Neutrophil (primary cell): ENCODE results near the gene MIS18BP1.

Source experiments
- H3K27ac ChIP-seq: fragments of 200-600 bp; sonication (generic); 2 replicates; pipeline ENCODE4 v1.5.1; 2016; ENCODE audit warnings: mild to moderate bottlenecking, moderate library complexity
- H3K27me3 ChIP-seq: fragments of 200-600 bp; sonication (generic); 2 replicates; pipeline ENCODE4 v1.6.0; 2016; ENCODE audit warnings: mild to moderate bottlenecking
- H3K36me3 ChIP-seq: fragments of 200-600 bp; sonication (generic); 2 replicates; pipeline ENCODE4 v1.5.1; 2017
- H3K4me1 ChIP-seq, 2 experiments: fragments of 200-600 bp in 1 of 2; sonication (generic) in 1 of 2; 1 replicate in 1 of 2; 2 replicates in 1 of 2; pipeline versions ENCODE4 v1.5.1 to v1.6.1; 2013 to 2016; ENCODE audit warnings: low read depth in 1 of 2, low read length in 1 of 2, mild to moderate bottlenecking in 1 of 2, moderate library complexity in 1 of 2; ENCODE audit not compliant: control insufficient read depth in 1 of 2, insufficient read depth in 1 of 2
- H3K4me3 ChIP-seq, 2 experiments: fragments of 200-600 bp in 1 of 2; sonication (generic) in 1 of 2; 1 replicate in 1 of 2; 2 replicates in 1 of 2; pipeline ENCODE4 v1.5.1; 2013 to 2016; ENCODE audit warnings: low read depth in 1 of 2, low read length in 1 of 2, mild to moderate bottlenecking in 1 of 2, moderate library complexity in 1 of 2
- H3K9me3 ChIP-seq: fragments of 200-600 bp; sonication (generic); 2 replicates; pipeline ENCODE4 v1.5.1; 2016
- CTCF ChIP-seq: fragments of 200-600 bp; sonication (generic); IDR thresholded peaks from 2 replicates; pipeline ENCODE4 v1.5.1; 2016; ENCODE audit warnings: antibody characterized with exemption

MIS18BP1 gene

GRCh38 chr14:45212231-45212630, 40.8 kb downstream of the MIS18BP1 start:
- no peak for TF ChIP-seq CTCF
- H3K9me3 ChIP-seq, result no peaks in the 10 kb centered on the region
- peaks cover 85% of the 10 kb centered on the region for H3K36me3 ChIP-seq
- H3K27ac ChIP-seq, result no peak overlapping the region
- H3K4me1 ChIP-seq, result no peaks in the 10 kb centered on the region
- H3K27me3 ChIP-seq, result no peaks in the 10 kb centered on the region
- no peak overlapping the region for H3K4me3 ChIP-seq

GRCh38 chr14:45211295-45211694, 41.7 kb downstream of the MIS18BP1 start:
- H3K36me3 ChIP-seq, result peaks cover 85% of the 10 kb centered on the region
- no peaks in the 10 kb centered on the region for H3K9me3 ChIP-seq
- no peaks in the 10 kb centered on the region for H3K4me1 ChIP-seq
- no peak for TF ChIP-seq CTCF
- H3K27ac ChIP-seq, result no peak overlapping the region
- no peak overlapping the region for H3K4me3 ChIP-seq
- H3K27me3 ChIP-seq, result no peaks in the 10 kb centered on the region

GRCh38 chr14:45210159-45210558, 42.8 kb downstream of the MIS18BP1 start:
- H3K36me3 ChIP-seq, result peaks cover 84% of the 10 kb centered on the region
- TF ChIP-seq CTCF, result no peak

GRCh38 chr14:45204241-45204640, 48.8 kb downstream of the MIS18BP1 start:
- Histone ChIP-seq H3K9me3 (no peaks in the 10 kb centered on the region), H3K27me3 (no peaks in the 10 kb centered on the region), H3K36me3 (peaks cover 76% of the 10 kb centered on the region), H3K27ac (no peak overlapping the region), H3K4me1 (no peaks in the 10 kb centered on the region), H3K4me3 (no peak overlapping the region)
- TF ChIP-seq CTCF, result no peak

More at GRCh38 chr14:45210159-45210558, 42.8 kb downstream of the MIS18BP1 start:
- no peaks in the 10 kb centered on the region for H3K4me1 ChIP-seq
- H3K9me3 ChIP-seq, result no peaks in the 10 kb centered on the region
- H3K27ac ChIP-seq, result no peak overlapping the region
- no peak overlapping the region for H3K4me3 ChIP-seq
- no peaks in the 10 kb centered on the region for H3K27me3 ChIP-seq

- no peaks in the 10 kb centered on the region for H3K27me3 ChIP-seq
- no peak for TF ChIP-seq CTCF
- H3K4me1 ChIP-seq, result no peaks in the 10 kb centered on the region
- H3K36me3 ChIP-seq, result peaks cover 63% of the 10 kb centered on the region
- H3K27ac ChIP-seq, result no peak overlapping the region
- H3K4me3 ChIP-seq, result no peak overlapping the region
- no peaks in the 10 kb centered on the region for H3K9me3 ChIP-seq
These were observed 51.1 kb downstream of the MIS18BP1 start for GRCh38 chr14:45201905-45202304.

- Histone ChIP-seq H3K4me1 (no peaks in the 10 kb centered on the region), H3K36me3 (peaks cover 38% of the 10 kb centered on the region), H3K4me3 (no peak overlapping the region), H3K27me3 (no peaks in the 10 kb centered on the region), H3K27ac (no peak overlapping the region), H3K9me3 (no peaks in the 10 kb centered on the region)
- no peak for TF ChIP-seq CTCF
These were observed 53.8 kb downstream of the MIS18BP1 start for GRCh38 chr14:45199230-45199629.
